ENCODE measurements around the gene RFTN1. TPM values are rescaled to one million over a fixed set of nuclear protein-coding genes. Genes with fewer than 3 reads are reported as not detected.
A peak's percentile ranks its signal among the peaks of the same experiment; 100 is the strongest.

RFTN1 gene
- polyA plus RNA-seq, 3 donors: 17.4 to 28.0 (median 27.2) TPM

DNA sequence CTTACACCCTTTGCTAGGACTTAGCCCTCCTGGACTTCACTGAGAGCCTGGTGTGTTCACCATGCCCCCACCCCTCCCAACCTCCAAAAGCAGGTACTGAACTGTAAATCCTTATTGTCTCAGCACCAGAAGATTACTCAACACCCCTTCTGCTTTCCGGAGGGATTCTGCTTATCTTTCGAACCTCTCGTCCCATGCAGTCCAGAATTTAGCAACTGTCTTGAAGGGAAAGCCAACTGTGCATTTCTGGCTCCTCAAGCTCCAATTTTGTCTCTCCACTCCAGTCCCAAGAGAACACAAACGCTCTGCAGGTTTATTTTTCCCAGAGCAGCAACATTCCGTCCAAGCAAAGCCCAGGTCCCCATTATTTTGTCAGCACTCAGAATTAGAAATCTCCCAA, 49.6 kb downstream of the RFTN1 start:
- WGBS (ENCODE audit: insufficient coverage): 62% methylated on average over 5 of the region's 5 CpGs
- H4K20me1 ChIP-seq (ENCODE audit: insufficient read depth, low read length): peaks cover 6% of the 10 kb centered on the region
- no peak overlapping the region for H3K9ac ChIP-seq (ENCODE audit: insufficient read depth, low read length, poor library complexity, severe bottlenecking)
- no peak overlapping the region for H3K4me3 ChIP-seq (replicated peaks in 1 of 3; ENCODE audit: low read depth in 2 of 3, low read length in 3 of 3)
- H3K4me1 ChIP-seq (ENCODE audit: control insufficient read depth in 1 of 2, insufficient read depth in 2 of 2, low read length in 2 of 2): peaks cover 9 to 10% of the 10 kb centered on the region in 2 donors
- no peak overlapping the region for H2AFZ ChIP-seq (ENCODE audit: insufficient read depth, low read depth, low read length, poor library complexity, severe bottlenecking)
- H3K36me3 ChIP-seq (replicated peaks in 1 of 2; ENCODE audit: control insufficient read depth in 1 of 2, insufficient read depth in 2 of 2, low read length in 2 of 2): peaks cover 0 to 9% of the 10 kb centered on the region in 2 donors
- intact Hi-C loops (cut with micrococcal nuclease): no loop called here
- H3K9me3 Mint-ChIP-seq: no peaks in the 10 kb centered on the region
- no peaks in the 10 kb centered on the region for H3K9me3 ChIP-seq (replicated peaks in 1 of 2; ENCODE audit: control insufficient read depth in 1 of 2, insufficient read depth in 1 of 2, low read length in 2 of 2)
- DNase-seq: no peak
- H3K27ac Mint-ChIP-seq: peak overlapping the region in 1 of 7 donors; percentile 35
- H3K4me2 ChIP-seq (replicated peaks; ENCODE audit: extremely low read depth, low read length, poor library complexity, severe bottlenecking): no peak overlapping the region
- H3K4me1 Mint-ChIP-seq: peaks cover 36% of the 10 kb centered on the region
- H3K27me3 Mint-ChIP-seq (ENCODE audit: low read depth in 3 of 3): peaks cover 0 to 5% (median 1%) of the 10 kb centered on the region in 3 donors
- no peaks in the 10 kb centered on the region for H3K79me2 ChIP-seq (ENCODE audit: insufficient read depth, low read length)
- TF ChIP-seq, protein P1, sequence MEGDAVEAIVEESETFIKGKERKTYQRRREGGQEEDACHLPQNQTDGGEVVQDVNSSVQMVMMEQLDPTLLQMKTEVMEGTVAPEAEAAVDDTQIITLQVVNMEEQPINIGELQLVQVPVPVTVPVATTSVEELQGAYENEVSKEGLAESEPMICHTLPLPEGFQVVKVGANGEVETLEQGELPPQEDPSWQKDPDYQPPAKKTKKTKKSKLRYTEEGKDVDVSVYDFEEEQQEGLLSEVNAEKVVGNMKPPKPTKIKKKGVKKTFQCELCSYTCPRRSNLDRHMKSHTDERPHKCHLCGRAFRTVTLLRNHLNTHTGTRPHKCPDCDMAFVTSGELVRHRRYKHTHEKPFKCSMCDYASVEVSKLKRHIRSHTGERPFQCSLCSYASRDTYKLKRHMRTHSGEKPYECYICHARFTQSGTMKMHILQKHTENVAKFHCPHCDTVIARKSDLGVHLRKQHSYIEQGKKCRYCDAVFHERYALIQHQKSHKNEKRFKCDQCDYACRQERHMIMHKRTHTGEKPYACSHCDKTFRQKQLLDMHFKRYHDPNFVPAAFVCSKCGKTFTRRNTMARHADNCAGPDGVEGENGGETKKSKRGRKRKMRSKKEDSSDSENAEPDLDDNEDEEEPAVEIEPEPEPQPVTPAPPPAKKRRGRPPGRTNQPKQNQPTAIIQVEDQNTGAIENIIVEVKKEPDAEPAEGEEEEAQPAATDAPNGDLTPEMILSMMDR (IDR thresholded peaks at IDR 0.05): no peak
- no peaks in the 10 kb centered on the region for H3K27me3 ChIP-seq (ENCODE audit: control insufficient read depth in 2 of 2, insufficient read depth in 2 of 2, low read length in 2 of 2)
- H3K4me3 Mint-ChIP-seq: no peak overlapping the region
- no peak overlapping the region for H3K27ac ChIP-seq (ENCODE audit: low read depth in 1 of 2, low read length in 2 of 2)
- H3K36me3 Mint-ChIP-seq: peaks cover 12 to 22% of the 10 kb centered on the region in 2 donors

DNA sequence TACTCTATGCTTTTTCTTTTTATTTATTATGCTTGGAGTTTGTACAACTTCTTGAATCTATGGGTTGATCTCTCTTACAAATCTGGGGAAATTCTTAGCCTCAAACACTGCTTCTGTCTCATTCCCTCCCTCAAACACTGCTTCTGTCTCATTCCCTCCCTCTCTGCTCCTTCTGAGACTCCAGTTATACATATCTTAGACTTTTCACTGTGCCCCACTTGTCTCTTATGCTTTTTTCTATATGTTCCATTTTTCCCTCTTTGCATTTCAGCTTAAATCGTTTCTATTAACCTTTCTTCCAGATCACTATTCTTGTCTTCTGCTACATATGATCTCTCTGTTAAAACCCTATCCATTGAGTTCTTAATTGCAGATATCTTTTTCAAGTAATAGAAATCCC, 50.4 kb downstream of the RFTN1 start:
- H3K9me3 Mint-ChIP-seq: peaks cover 0 to 2% (median 0%) of the 10 kb centered on the region in 7 donors
- peaks cover 0 to 11% of the 10 kb centered on the region in 2 donors for H3K36me3 ChIP-seq (replicated peaks in 1 of 2; ENCODE audit: control insufficient read depth in 1 of 2, insufficient read depth in 2 of 2, low read length in 2 of 2)
- H3K27me3 Mint-ChIP-seq (ENCODE audit: low read depth in 3 of 3): peaks cover 0 to 5% (median 1%) of the 10 kb centered on the region in 3 donors
- H3K9ac ChIP-seq (ENCODE audit: insufficient read depth, low read length, poor library complexity, severe bottlenecking): no peak overlapping the region
- H3K9me3 ChIP-seq (replicated peaks in 1 of 2; ENCODE audit: control insufficient read depth in 1 of 2, insufficient read depth in 1 of 2, low read length in 2 of 2): no peaks in the 10 kb centered on the region
- H3K4me2 ChIP-seq (replicated peaks; ENCODE audit: extremely low read depth, low read length, poor library complexity, severe bottlenecking): no peak overlapping the region
- no peaks in the 10 kb centered on the region for H3K27me3 ChIP-seq (ENCODE audit: control insufficient read depth in 2 of 2, insufficient read depth in 2 of 2, low read length in 2 of 2)
- H3K4me3 Mint-ChIP-seq: no peak overlapping the region
- no peak overlapping the region for H3K27ac ChIP-seq (ENCODE audit: low read depth in 1 of 2, low read length in 2 of 2)
- peaks cover 28% of the 10 kb centered on the region for H3K4me1 Mint-ChIP-seq
- peaks cover 6 to 7% of the 10 kb centered on the region in 2 donors for H3K4me1 ChIP-seq (ENCODE audit: control insufficient read depth in 1 of 2, insufficient read depth in 2 of 2, low read length in 2 of 2)
- DNase-seq: no peak
- peak overlapping the region in 1 of 7 donors; percentile 54 for H3K27ac Mint-ChIP-seq
- H3K36me3 Mint-ChIP-seq: peaks cover 12 to 22% of the 10 kb centered on the region in 2 donors
- H3K79me2 ChIP-seq (ENCODE audit: insufficient read depth, low read length): no peaks in the 10 kb centered on the region
- TF ChIP-seq, protein P1 (IDR thresholded peaks at IDR 0.05): no peak
- H3K4me3 ChIP-seq (replicated peaks in 1 of 3; ENCODE audit: low read depth in 2 of 3, low read length in 3 of 3): no peak overlapping the region
- H2AFZ ChIP-seq (ENCODE audit: insufficient read depth, low read depth, low read length, poor library complexity, severe bottlenecking): no peak overlapping the region
- whole genome bisulfite sequencing (ENCODE audit: insufficient coverage): no CpG with 5 or more reads among the region's 1 CpG
- intact Hi-C loops (cut with micrococcal nuclease): no loop called here
- peaks cover 6% of the 10 kb centered on the region for H4K20me1 ChIP-seq (ENCODE audit: insufficient read depth, low read length)
